HG03103 (cell line): ENCODE measurements around the gene PHKG2.

Experiments
- ATAC-seq: cut with Tn5 transposase; IDR thresholded peaks from one replicate; pipeline ENCODE4 v1.9.1; 2021; ENCODE audit warnings: low read depth; ENCODE audit not compliant: unreplicated experiment

PHKG2 gene

DNA sequence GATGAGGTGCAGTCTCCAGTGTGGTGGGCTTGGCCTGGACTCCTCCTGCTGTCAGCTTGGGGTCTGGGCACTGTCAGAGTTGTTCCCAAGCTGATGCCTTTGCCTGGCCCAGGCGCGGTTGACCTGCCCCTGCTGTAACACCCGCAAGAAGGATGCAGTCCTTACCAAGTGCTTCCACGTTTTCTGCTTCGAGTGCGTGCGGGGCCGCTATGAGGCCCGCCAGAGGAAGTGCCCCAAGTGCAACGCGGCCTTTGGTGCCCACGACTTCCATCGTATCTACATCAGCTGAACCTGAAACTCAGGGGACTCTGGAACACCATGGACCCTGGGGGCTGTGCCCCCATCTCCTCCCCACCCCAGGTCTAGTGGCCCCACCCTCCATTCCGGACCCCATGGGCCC is 25.6 kb downstream of the PHKG2 start:
- no peak for ATAC-seq

DNA sequence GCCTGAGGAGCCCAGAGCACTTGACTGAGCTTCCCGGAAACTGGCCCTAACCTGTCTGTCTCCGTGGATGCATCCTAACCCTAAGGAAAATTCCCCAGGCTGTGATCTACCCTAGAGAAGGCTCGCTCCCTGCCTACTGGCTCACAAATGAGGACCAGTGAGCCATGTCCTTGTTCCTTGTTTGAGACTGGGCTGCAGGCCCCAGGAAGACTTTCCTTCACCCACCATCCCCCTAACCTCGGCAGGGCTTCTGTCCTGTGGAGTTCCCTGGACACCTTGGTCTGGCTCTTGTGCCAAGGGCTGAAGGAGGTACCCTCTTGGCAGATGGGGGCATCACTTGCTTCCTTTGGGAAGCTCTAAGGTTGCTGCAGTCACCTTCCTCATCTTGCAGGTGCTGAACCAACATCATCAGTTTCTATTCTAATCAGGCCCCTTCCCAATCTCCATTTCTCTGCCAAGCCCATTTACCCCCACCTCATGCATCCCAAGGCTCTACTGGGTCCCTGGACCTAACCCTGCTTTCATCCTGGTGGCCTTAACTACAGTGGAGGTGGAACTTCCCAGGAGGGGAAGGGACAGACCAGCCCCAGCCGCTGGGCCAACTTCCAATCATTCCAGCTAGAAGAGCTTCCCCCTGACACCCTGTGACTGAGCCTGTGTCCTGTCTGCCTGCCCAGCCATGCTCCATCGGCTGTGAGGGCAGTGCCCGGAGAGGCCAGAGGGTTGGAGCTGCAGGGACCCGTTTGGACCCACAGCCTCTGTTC is 26.3 kb downstream of the PHKG2 start:
- no peak for ATAC-seq

DNA sequence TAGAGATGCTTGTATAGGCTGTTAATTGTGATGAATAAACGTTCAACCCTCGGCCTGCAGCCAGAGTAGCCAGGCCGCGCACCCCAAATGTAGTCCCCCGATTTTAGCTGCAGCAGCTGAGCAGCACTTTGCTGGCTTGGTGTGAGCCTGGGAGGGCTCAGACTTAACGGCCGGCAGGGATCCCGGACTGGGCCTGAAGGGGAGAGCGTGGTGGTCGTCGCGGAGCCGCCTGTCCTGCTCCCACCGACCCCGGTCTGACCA is 26.8 kb downstream of the PHKG2 start:
- ATAC-seq: no peak

DNA sequence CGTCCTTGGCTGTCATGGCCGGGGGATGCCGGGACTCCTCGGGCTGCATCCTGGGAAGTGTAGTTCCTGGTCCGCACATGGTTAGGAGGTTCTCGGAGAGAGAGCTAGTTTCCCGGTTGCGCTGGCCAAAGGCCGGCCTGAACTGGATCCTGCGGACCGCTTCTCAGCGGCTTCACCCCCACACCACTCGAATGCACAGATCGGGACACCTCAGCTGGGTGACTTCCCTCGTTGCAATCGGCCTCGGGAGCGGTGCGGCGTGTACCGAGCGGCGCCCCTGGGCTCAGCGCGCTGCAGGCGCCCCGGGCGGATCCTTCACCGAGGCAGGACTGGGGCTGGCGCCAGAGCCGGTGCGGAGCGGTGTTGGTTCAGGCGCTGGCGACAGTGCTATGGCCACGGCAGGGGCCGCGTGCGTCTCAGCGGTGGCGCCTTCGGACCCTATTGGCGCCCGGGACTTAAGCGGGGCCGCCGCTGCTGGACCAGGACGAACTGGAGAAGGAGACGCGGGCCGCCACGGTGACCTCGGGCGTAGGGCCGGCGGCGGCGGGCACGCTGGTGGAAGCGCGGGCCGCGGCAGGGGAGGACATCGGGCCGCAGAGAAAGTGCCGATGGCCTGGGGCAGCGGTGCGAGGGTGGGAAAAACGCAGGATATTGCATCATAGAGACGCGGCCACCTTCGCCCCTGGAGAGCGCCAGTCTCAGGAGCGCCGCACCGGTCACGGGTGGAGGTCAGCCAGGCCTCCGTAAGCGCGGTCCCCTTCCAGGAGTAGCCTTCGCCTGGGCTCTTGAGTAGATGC is 27.4 kb downstream of the PHKG2 start:
- peak; percentile 45 for ATAC-seq

DNA sequence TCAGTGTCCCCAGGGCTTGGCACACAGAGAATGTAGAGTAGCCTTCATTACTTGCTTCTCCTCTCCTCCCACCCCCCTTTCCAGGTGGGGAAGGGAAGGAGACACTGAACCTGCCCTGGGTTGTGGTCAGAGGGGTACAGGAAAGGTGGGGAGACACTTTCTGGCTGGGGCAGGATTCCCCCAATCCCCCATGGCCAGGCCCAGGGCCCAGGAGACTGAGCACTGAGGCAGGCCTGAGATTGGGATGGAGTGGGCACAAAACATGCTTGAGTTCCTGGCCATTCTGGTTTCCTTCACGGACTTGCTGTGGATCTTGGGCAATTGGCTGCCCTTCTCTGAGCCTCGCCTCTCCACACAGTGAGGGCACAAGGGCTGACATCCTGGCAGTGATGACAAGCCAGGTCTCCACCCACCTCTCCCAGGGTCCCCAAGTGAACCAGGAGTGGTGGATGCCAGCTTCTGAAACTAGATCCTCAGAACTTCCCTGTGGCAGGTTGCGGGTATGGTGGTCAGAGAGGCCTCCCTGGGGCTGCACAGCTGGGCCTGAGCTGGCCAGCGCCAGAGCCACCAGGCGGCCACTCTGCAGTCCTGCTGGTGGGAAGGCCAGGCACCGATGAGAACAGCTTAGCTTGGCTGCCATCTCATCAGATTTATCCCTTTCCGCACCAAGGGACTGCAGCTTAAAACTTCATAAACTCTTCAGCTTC is 29.5 kb downstream of the PHKG2 start:
- ATAC-seq: no peak

DNA sequence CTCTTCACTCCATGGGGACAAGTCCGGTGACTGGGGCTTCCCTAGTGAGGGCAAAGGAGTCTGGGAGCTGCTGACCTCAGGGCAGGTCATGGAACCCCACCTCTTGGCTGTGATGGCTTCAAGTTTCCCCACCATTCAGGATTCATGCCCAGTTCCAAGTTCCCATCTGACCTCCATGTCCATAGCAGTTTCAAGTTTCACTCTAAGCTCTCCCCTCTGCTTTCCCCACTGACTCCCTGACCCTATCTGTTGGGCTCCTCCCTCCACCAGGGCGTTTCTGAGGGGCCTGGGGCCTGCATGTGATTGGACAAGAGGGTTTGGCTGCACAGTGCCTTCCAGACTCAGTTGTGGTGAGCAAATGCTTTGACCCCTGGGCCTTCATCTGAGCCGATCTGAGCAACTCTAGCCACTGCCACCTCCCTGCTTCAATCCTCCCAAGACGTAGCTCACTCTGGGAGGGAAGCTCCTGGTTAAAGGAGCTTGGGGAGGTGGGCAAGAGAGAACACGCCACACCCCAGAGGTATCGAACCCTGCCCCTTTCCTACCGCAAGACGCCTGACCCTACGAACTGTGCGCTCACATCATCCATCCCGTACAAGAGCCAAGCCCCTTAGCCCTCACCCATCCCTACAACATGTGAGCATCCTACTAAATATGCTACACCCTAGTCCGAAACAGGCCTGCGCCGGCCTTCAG is 30.5 kb downstream of the PHKG2 start:
- ATAC-seq: no peak

DNA sequence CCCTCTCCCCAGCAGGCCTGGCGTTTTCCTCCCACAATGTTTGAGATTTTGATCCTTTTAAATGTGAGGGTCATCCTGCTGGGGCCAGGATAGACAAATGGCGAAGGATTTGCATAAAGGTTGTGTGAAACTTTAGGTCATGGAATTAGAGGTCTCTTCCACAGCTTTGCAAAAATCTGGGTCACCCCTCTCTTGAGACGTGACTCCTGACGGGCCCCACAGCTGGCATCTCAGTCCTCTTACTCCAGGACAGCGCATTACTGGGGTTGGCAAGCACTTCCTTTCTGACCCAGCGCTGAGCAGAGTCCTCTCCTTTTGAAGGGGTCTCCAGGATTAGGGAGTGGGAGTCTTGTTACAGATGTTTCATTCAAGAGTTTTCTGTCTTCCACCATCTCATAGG is 31.4 kb downstream of the PHKG2 start:
- no peak for ATAC-seq

DNA sequence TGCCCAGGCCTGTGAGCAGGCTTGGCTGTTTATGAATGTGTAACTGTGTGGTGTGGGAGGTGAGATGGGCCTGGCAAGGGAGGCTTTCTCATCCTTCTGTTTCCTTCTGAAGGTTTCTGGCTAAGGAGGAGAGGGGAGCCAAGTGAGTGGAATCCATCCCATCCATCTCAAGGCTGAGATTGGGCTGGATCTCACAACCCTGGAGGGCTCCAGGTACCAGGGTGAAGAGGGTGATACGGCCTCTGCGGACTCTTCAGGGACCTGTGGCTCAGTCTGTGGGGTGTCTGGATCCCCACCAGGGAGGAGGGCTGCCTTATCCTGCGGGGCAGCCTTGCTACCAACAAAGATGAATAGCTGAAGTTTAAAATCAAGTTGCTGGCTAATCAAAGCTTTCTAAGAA is 31.8 kb downstream of the PHKG2 start:
- ATAC-seq: no peak

DNA sequence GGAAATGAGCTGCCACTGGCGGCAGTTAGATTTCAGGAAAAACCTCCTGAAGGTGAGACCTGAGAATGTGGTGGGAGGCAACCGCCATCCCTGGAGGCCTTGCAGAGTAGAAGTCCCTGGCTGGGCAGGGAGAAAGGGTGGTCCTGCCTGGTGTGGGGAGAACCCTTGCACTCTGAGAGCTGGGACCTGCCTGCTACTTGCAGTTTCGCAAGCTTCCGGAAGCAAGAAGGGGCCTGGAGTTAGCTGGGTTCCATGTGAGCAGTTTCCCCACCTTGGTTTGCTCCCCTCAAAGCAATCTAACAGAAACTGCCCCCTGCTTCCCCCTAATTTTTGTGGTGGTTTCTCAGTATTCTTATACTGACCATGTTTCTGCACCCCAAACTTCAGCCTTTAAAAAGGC is 32.3 kb downstream of the PHKG2 start:
- ATAC-seq: no peak

DNA sequence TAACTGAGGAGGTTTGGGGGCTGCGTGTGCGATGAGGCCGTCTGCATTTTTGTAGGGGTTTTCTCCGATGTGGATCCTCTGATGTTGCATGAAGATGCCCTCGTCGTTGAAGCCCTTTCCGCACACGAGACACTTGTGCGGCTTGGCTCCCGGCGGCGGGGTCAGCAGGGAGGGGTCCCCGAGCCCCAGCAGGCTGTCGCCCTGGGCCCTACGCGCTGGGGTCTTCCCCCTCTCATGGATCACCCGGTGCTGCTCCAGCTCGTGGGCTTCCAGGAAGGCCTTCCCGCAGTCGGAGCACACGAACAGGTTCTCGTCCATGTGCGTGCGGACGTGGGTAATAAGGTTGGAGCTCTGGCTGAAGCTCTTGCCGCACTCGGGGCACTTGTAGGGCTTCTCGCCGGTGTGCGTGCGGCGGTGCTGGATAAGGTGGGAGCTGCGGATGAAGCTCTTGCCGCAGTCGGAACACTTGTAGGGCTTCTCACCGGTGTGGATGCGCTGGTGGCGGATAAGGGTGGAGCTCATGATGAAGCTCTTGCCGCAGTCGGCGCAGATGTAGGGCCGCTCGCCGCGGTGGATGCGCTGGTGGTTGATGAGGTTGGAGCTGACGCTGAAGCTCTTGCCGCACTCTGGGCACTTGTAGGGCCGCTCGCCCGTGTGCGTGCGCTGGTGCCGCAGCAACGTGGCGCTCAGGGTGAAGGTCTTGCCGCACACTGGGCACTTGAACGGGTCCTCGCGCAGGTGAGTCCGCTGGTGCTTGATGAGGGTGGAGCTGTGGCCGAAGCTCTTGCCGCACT is 34.5 kb downstream of the PHKG2 start:
- ATAC-seq: no peak

DNA sequence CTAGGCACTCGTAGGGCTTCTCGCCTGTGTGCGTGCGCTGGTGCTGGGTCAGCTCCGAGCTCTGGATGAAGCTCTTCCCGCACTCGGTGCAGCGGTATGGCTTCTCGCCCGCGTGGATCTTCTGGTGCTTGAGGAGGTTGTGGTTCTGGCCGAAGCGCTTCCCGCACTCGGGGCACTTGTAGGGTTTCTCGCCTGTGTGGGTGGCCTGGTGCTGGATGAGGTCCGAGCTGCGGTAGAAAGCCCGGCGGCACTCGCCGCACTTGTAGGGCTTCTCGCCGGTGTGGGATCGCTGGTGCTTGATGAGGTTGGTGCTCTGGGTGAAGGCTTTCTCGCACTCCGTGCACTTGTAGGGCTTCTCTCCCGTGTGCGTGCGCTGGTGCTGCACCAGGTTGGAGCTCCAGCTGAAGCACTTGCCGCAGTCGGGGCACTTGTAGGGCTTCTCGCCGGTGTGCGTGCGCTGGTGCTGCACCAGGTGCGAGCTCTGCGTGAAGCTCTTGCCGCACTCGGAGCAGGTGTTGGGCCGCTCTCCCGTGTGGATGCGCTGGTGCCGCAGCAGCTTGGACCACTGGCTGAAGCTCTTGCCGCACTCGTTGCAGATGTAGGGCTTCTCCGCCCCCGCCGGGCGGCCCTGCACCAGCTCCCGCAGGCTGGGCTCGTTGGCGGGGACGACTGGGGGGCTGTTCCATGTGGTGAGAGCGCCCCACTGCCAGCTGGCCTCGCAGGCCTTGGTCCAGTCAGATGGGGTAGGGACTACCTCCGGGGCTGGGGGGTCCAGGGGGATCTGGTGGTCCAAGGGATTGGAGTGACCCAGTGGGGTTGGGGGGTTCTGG is 35.3 kb downstream of the PHKG2 start:
- no peak for ATAC-seq

DNA sequence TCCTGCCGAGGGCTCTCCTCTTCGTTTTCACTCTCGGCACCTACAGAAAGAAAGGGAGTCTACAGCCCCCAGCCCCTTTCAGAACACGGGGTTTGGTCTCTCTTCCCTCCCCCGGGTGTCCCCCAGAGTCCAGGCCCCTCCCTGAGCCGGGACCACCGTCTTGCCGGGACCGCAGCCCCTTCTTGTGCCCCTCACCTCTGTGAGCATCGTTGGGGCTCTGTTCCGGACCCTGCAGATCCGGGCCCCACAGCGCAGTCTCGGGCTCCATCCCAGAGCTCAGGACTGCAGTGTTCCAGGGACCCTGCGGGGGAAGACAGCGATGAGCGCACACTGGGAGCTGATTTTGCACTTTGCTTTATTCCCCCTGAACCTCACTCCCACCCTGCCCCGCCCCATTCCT is 36.0 kb downstream of the PHKG2 start:
- ATAC-seq: no peak

DNA sequence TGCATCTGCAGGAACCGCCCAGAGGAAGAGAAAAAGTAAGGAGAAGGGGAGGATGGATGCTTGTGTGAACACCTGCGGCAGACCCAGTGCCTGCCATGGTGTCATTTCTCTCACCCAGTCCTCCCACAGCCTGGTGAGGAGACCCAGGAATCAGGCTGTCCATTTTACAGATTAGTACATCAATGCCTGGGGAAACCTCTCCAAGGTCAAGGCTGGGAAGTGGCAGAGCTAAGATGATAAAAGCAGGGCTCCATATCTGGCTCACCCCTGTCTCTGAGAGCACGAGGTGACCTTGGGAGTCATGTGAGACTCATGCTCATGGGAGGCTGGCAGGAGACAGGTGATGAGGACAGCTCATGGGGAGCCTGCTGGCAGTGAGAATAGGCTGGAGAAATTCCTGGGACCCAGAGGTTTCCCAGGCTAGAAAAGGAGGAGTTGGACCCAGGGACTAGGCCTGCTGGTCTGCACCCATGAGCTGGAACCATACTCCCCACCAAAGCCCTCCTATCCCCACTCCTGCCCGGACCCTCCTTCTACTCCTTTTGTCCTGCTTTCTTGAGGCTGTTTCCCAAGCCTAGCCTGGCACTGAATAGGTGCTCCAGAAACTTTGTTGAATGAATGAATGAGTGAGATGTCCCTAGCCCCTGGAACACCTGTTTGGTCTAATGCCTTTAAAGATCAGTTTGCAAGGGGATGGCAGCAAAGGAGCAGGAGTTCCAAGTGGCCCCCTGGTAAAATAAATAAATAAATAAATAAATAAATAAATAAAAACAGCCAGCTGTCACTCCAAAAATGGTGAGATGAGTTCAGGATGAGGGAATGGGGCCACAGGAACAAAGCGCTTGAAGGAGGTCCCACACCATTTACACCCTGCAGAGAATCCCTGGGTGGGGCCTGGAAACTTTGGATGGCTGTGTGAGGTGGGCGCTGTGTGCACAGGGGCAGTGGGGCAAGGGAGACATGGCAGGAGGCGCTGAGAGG is 37.2 kb downstream of the PHKG2 start:
- no peak for ATAC-seq

DNA sequence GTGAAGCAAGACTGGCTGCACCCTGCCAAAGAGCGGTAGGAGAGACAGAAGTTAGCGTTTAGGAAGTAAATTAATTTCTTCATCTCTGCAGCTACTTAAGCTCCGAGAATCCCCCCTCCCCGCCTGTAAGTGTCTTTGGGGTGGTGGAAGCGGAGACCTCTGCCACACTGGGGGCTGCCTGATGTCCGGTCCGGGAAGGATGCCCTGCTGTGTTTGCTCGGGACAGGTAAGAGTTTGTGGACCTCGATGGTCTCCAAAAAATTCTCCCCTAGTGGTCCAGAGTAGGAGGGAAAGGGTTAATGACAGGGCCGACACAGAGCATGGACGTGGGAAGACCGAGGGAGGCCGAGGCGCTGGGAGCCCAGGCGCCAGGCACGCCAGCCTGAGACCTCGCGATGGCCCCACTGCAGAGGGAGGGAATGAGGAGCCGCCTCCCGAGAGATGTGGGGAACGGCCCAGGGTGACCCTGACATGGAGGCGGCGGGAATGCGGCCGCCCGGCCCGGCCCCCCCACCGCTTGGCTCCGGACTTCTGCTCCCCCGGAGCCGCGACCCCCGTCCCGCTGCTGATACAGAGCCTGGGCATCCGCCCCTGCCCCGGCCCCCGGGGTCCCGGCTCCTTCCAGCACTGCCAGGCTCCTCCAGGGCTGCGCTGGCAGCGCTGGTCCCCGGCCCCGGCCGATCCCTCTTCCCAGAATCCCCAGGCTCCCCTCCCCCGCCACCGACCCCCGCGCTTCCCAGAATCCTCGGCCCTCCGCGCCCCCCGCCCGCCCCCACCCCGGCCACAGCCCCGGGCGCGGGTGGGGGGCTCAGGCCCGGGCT is 38.1 kb downstream of the PHKG2 start:
- no peak for ATAC-seq

DNA sequence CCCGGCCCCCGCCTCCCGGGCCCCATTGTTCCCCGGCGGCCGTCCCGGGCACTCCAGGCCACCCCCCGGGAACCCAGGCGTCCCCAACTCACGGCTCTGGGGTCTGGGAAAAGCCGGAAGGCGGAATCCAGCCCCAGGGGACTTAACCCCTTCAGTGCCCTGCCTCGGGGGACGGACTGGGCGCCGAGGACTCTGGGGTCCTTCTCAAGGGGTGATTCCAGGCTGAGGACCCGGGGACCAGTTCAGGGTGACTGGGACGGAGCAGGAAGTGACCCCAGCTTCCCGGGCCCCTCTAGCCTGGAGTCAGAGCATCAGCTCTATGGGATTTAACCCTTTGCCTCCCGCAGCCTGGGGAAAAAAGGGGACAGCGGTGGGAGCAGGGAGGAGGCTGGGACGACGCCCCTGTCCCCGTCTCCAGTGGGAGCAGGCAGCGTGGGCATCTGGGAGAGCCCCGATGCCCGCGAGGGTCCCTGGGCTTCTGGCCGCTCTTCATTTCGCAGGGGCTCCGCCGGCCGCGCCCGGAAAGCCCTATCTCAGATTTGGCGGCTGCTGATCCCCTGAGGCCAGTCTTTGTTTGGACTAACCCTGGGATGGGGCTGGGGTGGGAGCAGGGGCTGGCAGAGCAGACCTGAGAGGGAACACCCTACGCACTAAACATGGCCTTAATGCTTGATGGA is 38.8 kb downstream of the PHKG2 start, which contains the start of gene ZNF629:
ZNF629 (minus strand) TSS at position 270 of the 677 bp plus-strand sequence. CDS start 2,723 bp downstream, outside the sequence.
- ATAC-seq: no peak

DNA sequence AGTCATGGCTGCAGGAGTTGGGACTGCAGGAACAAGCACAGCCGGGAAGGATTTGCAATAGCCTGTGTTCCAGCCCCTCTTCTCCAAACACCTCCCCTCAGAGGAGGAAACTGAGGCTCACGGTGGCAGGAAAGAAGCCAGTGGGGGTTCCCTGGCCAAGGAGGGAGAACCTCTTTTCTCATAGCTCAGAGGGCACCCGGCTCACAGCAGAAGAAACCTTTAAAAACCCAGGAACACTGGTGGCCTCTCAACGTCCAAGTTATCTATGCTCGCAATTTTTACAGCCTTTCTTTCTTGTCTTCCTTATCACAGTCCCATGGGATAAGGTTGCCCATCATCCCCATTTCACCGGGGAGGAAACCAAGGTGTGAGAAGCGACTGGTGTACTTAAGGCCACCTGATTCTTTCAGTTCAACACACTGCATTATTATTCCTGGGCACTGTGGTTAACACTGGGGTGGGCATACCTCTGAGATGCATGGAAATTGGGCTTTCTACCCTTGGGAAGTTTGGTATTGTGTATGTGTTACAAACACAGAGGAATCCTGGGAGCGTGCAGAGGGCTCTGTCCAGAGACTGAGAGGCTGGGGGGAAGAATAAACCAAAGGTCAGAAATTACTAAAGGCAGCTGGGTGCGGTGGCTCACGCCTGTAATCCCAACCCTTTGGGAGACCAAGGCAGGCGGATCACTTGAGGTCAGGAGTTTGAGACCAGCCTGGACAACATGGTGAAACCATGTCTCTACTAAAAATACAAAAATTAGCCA is 39.6 kb downstream of the PHKG2 start:
- ATAC-seq: no peak
